GM12865 (cell line): ENCODE results near the gene FBXL17.

Source experiments
- DNase-seq: peaks from one replicate; pipeline ENCODE4 v3.0.0; 2010; ENCODE audit warnings: low read depth
- H3K4me3 ChIP-seq: 2 replicates; pipeline ENCODE4 v1.5.1; 2011; ENCODE audit warnings: mild to moderate bottlenecking, low read depth, low read length, control low read depth
- TF ChIP-seq, protein P1 (sequence below): IDR thresholded peaks from 2 replicates; pipeline ENCODE4 v1.5.1; 2011; ENCODE audit warnings: low read length, control low read depth, low read depth, inconsistent platforms; ENCODE audit not compliant: insufficient read depth; ENCODE audit errors: missing control alignments

The FBXL17 gene

DNA sequence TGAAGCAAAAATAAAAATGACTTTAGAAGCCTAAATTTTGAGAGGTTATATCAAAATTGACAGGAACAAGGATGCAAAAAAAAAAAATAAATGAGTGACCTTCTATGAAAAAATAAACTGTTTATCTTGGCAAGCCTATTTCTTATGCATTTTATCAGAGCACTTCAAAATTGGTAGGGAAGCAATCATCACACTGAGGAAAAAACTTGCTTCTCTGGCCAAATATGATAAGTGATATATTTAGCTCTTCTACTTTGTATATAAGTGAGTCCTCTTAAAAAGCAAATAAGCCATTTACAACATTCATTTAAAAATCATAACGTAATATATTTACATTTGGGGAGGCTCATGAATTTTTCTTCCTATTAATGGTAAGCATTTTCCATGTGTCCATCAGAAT, 287.1 kb downstream of the FBXL17 start:
- TF ChIP-seq, protein P1, sequence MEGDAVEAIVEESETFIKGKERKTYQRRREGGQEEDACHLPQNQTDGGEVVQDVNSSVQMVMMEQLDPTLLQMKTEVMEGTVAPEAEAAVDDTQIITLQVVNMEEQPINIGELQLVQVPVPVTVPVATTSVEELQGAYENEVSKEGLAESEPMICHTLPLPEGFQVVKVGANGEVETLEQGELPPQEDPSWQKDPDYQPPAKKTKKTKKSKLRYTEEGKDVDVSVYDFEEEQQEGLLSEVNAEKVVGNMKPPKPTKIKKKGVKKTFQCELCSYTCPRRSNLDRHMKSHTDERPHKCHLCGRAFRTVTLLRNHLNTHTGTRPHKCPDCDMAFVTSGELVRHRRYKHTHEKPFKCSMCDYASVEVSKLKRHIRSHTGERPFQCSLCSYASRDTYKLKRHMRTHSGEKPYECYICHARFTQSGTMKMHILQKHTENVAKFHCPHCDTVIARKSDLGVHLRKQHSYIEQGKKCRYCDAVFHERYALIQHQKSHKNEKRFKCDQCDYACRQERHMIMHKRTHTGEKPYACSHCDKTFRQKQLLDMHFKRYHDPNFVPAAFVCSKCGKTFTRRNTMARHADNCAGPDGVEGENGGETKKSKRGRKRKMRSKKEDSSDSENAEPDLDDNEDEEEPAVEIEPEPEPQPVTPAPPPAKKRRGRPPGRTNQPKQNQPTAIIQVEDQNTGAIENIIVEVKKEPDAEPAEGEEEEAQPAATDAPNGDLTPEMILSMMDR, result no peak
- no peak overlapping the region for H3K4me3 ChIP-seq
- DNase-seq, result no peak

DNA sequence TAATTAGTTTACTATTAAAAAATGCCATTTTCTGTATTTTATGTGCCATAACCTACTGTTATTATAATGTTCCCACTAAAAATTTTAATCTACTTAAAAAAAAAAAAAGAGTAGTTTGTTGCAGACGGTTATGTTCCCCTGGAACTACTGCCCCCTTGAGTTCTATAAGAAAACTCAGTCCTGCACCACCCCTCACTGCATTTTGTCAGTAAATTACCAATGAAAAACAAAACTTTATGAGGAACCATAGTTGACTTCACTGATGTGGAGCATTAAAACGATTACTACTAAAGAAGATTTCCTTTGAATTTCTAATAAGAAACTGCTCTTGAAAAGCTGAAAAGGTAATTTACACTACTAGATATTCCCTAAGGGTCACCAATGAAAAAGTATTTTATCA, 288.7 kb downstream of the FBXL17 start:
- DNase-seq, result peak; percentile 27
- no peak overlapping the region for H3K4me3 ChIP-seq
- TF ChIP-seq, protein P1, result peak; percentile 18

DNA sequence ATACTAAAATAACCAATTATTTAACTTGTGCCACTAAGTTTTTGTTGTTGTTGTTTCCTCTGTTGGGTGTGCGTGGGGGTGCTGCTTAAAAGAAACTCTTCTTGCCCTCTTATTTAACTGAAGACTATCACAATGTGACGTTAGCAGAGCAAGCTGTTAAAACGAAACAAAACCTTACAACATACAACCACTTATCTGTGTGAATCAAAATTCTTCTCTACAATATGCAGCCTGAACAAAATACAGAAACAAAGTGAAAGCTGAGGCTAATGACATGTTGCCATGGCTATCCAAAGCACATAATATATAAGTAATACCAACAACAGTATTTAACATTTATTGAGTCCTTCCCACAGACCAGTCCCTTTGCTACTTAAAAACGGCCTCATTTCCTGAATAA, 291.0 kb downstream of the FBXL17 start:
- TF ChIP-seq, protein P1, result no peak
- no peak for DNase-seq

DNA sequence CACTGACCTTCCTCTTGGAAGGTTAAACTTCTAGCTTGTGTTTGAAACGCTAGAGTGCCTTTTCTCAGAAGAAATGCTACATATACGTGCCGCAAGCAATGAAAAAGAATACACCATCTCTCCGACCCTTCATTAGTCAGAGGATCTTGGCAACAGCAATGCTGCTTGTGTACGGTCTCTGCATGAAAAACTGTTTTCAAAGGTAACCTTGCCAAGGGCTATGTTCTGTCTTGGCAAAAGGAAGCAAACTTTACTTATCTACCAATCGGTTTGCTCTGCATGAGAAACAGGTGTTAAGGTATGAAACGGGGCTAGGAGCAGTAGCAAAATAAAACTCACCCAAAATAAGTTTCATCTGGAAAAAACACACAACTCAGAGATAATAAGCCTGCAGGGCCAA, 297.8 kb downstream of the FBXL17 start:
- no peak overlapping the region for H3K4me3 ChIP-seq
- TF ChIP-seq, protein P1, result no peak
- DNase-seq, result no peak

More for the DNA sequence above, 291.0 kb downstream of the FBXL17 start:
- no peak overlapping the region for H3K4me3 ChIP-seq

GRCh38 chr5:108083232-108083631, 298.7 kb downstream of the FBXL17 start:
- no peak for DNase-seq
- H3K4me3 ChIP-seq, result no peak overlapping the region
- TF ChIP-seq, protein P1, result no peak

DNA sequence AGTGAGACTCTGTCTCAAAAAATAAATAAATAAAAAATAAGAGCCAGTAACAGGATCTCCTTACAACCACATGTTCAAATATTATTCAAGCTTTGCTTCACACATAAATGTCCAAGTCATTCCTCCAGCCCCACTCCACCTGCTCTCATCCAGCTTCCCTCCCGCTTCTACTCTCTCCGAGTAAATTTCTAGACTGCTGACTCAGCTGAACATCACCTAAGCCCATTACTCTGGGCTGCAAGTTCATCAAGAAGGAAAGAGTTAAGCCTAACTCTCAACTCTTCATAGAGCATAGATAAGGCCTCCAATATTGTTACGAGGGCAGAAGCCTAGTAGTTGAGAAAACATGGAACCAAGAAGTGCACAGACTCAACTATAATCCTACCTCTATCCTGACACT, 300.2 kb downstream of the FBXL17 start:
- DNase-seq, result no peak
- no peak overlapping the region for H3K4me3 ChIP-seq
- TF ChIP-seq, protein P1, result no peak

DNA sequence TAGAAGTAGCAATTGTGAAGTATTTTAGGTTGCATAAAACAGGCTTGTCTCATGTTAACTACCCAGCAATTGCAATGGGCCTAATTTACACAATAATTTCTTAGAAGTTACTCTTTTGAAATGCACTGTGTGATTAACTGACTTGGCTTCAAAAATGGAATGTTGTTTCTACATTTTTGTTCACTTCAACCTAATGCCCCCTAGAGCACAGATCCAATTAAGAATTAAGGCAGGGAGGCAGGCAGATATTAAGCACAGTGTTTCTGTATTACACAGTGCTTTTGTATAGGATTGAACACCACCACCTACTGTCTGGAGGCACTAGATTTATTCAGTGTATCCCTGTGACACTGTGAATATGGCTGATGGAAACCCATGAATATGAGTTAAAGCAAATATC, 302.1 kb downstream of the FBXL17 start:
- H3K4me3 ChIP-seq, result no peak overlapping the region
- TF ChIP-seq, protein P1, result no peak
- DNase-seq, result no peak
